NCI-H345 treated with DMSO at 0.1 percent for 48 hours (cell line): ENCODE results near the gene SVOPL.

ENCODE experiments used
- DNase-seq: peaks from one replicate; lab custom pipeline; 2025; ENCODE audit not compliant: unreplicated experiment; lab: John Stamatoyannopoulos, UW

Gene SVOPL

GRCh38 chr7:138662076-138662990 is 38.8 kb downstream of the SVOPL start:
- DNase-seq, result no peak

DNA sequence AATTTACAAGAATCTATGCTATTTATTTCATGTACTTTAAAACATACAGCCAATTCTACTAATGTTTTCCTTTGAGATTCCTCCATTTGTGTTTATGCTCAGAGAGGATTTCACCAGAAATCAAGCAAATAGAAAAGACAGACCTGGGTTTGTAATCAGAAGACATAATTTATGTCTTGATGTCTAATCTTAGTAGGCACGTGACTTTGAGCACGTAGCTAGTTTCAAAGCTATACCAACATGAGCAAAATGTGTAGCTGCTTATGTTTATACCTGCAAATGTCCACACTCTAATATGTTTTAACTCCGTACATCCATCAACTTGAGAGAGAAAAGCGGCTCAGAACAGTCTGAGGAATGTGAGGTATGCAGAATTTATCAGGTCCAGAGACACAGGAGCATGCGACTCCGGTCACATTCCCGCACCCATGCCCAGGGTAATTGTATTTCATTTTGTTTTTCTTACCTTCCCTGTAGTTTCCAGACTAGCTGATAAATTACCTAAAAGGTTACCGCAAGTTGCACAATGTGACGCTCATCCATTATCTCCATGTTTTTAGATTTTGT is 40.0 kb downstream of the SVOPL start:
- DNase-seq, result no peak

DNA sequence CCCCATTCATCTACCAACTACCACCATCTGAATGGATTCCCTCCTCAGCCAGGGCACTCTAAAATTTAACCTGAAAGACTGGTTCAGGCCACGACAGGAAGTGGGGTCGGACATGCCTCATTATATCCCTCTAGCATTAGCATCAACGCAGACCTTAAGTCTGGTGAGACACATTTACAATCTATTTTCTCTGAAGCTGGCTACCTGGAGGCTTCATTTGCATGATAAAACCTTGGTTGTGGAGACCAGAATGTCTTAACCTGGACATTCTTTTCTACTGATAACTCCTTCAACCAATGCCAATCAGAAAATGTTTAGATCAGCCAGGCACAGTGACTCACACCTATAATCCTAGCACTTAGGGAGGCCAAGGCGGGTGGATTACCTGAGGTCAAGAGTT is 42.3 kb downstream of the SVOPL start:
- DNase-seq, result no peak

DNA sequence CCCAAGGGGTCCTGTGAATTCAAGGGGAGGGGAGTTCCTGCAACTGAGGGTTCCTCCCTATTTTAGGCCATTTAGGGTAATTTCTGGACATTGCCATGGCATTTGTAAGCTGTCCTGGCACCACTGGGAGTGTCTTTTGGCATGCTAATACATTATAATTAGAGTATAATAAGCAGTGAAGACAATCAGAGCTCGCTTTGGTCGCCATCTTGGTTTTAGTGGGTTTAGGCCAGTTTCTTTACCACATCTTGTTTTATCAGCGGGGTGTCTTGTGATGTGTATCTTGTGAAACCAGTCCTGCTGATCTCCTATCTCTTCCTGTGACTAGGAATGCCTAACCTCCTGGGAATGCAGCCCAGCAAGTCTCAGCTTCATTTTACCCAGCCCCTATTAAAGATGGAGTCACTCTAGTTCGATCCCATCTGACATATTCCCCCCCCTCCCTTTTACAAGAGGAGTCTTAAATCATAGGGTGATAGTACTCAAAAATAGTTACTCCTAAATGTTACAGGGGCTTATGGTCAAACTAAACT is 43.2 kb downstream of the SVOPL start:
- no peak for DNase-seq

DNA sequence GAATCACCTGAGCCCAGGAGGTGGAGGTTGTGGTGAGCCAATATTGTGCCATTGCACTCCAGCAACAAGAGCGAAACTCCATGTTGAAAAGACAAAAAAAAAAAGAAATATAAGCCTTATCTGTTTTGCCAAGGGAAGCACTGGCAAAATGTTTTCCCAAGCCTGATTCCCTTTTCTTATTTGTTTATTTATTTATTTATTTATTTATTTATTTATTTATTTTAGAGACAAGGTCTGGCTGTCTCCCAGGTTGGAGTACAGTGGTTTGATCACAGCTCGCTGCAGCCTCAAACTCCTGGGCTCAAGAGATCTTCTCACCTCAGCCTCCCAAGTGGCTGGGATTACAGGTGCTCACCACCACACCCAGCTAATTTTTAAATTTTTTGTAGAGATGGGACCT is 44.2 kb downstream of the SVOPL start:
- no peak for DNase-seq

- no peak for DNase-seq
Measured at GRCh38 chr7:138654616-138655015, 46.5 kb downstream of the SVOPL start.

GRCh38 chr7:138649506-138649905 is 51.7 kb downstream of the SVOPL start:
- no peak for DNase-seq

- DNase-seq, result no peak
Measured at GRCh38 chr7:138645284-138645683, 55.9 kb downstream of the SVOPL start.

DNA sequence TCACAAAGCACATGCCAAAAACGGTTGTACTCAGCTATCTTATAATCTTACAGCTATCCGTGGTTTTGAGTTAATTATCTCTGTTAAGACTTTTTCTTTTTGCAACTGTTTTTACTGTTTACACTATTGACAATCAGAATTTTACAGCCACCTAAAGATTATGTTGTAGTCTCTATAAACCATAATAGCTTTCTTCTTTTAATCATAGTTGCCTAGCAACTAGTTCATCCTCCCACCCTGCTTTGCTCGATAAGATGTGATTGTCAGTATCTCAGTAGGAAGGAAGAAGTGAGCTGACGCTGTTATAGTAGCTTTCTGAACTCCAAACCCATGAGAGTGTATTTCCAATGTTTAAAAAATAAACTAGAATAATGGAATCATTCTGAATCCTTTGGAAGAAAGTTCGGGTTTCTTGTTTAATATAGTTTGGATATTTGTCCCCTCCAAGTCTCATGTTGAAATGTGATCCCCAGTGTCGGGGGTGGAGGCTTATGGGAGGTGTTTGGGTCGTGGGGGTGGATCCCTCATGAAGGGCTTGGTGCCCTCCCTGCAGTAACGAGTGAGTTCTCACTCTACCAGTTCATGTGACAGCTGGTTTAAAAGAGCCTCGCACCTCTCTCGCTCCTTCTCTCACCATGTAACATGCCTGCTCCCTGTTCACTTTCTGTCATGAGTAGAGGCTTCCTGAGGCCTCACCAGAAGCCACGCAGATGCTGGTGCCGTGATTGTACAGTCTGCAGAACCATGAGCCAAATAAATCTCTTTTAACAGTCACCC is 68.1 kb downstream of the SVOPL start:
- no peak for DNase-seq

DNA sequence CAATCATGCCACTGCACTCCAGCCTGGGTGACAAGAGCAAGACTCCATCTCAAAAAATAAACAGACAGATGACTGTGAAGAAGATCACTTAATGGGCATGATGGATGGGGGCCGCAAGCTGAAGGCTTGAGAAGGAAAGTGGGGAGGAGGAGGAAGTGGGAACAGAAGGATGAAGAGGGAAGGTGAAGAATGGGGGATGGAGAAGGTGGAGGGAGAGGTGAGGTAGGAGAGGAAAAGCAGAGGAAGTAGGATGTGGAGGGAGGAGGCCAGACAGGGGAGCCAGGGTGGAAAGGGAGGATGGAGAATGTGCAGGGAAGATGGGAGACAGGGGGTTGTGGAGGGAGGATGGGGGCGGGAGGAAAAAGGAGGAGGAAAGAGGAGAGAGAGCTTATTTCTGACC is 68.8 kb downstream of the SVOPL start:
- no peak for DNase-seq

- no peak for DNase-seq
Measured at GRCh38 chr7:138630059-138630610, 71.0 kb downstream of the SVOPL start.

- no peak for DNase-seq
Measured at GRCh38 chr7:138627361-138627760, 73.8 kb downstream of the SVOPL start.

GRCh38 chr7:138626846-138627245 is 74.3 kb downstream of the SVOPL start:
- DNase-seq, result no peak

GRCh38 chr7:138625849-138626230 is 75.3 kb downstream of the SVOPL start:
- DNase-seq, result peak; percentile 82

- DNase-seq, result no peak
Measured at GRCh38 chr7:138625084-138625848, 75.9 kb downstream of the SVOPL start.

DNA sequence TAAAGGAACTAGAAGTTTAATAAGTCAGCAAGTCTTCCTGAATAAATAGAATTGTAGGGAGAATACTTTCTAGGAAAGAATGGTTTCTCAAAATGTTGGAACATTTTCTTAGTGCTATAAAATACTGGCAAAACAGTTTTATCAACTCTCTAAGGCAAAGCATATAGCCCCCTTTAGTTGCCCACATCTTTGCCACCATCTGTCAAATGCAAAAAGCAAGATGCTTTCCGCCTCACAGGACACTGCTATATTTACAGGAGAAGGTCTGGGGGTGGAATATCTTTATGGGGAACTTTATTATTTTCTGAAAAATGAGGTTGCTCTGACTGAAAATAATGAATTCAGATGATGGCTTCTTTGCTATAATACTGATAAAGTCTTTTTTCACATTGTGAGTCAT is 78.3 kb downstream of the SVOPL start:
- DNase-seq, result no peak

DNA sequence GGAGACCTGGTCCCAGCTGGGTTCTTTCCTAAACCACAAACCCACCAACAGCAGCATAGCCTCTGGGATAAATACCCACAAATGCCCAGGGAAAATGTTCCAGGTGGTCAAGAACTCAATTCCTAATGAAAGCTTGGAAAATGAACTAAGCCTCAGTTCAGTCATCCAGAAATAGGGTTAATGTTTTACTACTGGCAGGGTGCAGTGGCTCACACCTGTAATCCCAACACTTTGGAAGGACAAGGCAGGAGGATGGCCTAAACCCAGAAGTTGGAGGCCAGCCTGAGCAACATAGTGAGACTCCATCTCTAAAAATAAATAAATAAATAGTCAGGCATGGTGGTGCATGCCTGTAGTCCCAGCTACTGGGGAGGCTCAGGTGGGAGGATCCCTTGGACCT is 82.2 kb downstream of the SVOPL start:
- DNase-seq, result no peak

DNA sequence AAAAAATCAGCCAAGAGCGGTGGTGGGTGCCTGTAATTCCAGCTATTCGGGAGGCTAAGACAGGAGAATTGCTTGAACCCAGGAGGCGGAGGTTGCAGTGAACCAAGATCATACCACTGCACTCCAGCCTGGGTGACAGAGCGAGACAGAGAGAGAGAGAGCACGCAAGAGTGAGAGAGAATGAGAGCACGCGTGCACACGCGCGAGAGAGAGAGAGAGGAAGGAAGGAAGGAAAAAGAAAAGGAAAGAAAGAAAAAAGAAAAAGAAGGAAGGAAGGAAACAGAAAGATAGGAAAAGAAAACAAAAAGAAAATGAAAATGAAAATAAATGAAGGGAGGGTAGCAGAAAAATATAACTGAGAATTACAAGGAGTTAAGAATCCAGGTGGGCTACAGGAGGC is 82.7 kb downstream of the SVOPL start:
- no peak for DNase-seq

DNA sequence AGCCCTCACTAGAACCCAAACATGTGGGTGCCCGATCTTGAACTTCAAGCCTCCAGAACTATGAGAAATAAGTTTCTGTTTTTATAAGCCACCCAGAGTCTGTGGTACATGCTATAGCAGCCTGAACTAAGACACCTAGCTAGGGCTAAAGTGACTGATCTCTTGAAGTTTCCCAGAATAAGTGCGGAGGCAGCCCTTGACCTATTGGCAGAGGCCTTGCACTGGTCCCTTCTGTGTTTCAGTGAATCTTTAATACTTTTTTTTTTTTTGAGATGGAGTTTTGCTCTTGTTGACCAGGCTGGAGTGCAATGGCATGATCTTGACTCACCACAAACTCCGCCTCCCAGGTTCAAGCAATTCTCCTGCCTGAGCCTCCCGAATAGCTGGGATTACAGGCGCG is 85.1 kb downstream of the SVOPL start:
- DNase-seq, result no peak

DNA sequence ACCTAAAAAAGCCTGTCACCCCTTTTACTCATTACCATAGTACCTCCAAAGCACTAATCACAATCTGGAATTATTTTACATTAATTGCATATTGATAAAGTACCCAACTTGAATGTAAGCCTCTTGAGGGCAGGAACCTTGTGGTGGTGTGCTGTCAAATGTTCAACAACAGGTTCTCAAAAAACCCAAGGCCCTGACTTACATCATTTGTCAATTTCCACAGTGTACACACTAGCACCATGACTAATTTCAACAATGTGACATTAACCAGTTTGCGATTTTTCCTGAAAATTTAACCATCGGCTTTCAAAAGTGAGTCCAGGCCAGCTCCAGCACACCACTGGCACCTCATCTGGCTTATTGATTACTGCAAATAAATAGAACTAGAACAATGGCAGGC is 87.5 kb downstream of the SVOPL start:
- DNase-seq, result no peak
